Activated CD4-positive, alpha-beta T cell treated with anti-CD3 and anti-CD28 coated beads for 4 hours (primary cell): ENCODE measurements around the gene LST1.

Experiments
- DNase-seq, 2 donors: peaks; one replicate each; pipeline ENCODE4 v3.0.0-alpha.2; 2020

LST1 gene

DNA sequence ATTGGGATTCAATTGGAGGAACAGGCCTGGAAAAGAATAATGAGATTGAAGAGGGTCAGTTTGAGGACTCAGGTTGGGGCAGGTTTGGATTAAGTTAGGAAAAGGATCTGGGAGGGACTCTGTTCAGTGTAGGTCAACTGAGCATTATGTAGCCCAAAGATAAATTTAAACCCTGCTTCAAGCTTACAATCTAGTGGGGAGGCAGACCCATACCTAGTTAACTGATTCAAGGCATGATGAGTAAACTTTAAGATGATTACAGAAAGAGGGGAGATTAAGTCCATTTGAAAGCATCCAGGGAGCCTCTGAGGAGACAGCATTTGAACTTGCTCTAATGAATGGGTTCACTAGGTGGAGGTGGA, 25.4 kb upstream of the LST1 start:
- no peak for DNase-seq

DNA sequence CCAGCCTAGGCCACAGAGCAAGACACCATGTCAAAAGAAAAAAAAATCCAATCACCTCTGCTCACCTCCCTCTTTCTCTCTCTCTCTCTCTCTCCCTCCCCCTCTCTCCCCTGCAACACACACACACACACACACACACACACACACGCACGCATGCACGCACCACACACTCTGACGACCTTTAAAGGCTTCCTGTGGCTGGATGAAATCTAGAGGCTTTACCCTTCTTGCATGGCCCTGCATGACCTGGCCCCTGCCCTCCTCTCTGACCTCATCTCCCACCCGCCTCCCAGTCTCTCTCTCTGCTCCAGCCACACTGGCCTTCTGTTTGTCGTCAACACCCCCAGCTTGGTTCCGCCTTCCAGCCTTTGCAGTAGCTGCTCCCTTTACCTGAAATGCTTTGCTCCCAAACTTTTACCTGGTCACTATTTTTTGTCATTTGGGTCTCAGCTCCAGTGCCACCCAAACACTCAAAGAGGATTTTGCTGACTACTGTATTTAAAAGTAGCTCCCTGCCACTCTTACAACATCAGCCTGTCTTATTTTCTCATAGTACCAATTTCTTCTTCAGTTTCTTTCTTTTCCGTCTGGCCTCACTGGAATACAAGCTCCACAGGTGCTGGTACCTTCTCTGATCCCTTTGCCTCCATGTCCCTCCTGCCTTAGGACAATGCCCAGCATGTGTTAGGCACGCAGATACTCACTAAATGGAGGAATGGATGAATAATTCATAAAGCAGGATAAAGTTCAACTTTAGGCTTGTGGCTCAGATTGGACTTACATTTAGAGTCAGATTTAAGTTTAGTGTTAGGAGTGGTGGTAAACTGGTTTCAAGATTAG, 18.3 kb upstream of the LST1 start:
- no peak for DNase-seq

- DNase-seq = peak; percentile 68 to 71
These were observed 17.5 kb upstream of the LST1 start for GRCh38 chr6:31568537-31568961.

DNA sequence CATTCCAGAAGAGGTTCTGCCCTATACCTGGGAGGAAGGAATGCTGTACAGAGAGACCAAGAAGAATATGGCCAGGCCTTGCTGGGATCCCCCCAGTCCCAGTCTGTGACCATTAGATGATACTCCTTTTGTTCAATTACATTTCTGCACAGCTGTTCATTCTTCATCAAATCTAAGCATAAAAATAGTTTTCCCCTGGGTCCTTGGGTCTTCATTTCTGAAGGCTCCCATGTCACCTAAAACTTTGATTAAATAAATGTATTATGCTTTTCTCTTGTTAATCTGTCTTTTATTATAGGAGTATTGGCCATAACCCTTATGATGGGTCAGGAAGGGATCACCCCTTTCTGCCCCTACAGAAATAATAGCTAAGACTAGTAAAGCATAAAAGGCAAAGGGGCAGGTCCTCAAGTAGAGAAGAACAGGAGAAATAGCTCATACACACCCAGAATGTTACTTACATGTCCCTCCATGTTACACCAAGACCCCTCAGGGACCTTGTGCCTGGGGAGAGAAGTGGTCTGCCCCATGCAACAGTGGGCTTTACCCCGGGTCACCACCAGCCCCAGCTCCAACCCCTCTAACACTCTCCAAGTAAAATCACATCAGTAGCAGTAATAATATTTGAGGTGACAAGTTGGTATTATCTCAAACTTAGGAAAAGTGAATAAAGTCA, 16.1 kb upstream of the LST1 start:
- no peak for DNase-seq

DNA sequence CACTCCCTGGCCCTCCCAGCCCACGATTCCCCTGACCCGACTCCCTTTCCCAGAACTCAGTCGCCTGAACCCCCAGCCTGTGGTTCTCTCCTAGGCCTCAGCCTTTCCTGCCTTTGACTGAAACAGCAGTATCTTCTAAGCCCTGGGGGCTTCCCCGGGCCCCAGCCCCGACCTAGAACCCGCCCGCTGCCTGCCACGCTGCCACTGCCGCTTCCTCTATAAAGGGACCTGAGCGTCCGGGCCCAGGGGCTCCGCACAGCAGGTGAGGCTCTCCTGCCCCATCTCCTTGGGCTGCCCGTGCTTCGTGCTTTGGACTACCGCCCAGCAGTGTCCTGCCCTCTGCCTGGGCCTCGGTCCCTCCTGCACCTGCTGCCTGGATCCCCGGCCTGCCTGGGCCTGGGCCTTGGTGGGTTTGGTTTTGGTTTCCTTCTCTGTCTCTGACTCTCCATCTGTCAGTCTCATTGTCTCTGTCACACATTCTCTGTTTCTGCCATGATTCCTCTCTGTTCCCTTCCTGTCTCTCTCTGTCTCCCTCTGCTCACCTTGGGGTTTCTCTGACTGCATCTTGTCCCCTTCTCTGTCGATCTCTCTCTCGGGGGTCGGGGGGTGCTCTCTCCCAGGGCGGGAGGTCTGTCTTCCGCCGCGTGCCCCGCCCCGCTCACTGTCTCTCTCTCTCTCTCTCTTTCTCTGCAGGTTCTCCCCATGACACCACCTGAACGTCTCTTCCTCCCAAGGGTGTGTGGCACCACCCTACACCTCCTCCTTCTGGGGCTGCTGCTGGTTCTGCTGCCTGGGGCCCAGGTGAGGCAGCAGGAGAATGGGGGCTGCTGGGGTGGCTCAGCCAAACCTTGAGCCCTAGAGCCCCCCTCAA, 13.8 kb upstream of the LST1 start, which contains the start of gene LTA:
TSS of gene LTA (plus strand) at position 249 of the 871 bp plus-strand sequence. CDS start at position 703, 454 bp downstream.
- DNase-seq = peak; percentile 69 to 82

DNA sequence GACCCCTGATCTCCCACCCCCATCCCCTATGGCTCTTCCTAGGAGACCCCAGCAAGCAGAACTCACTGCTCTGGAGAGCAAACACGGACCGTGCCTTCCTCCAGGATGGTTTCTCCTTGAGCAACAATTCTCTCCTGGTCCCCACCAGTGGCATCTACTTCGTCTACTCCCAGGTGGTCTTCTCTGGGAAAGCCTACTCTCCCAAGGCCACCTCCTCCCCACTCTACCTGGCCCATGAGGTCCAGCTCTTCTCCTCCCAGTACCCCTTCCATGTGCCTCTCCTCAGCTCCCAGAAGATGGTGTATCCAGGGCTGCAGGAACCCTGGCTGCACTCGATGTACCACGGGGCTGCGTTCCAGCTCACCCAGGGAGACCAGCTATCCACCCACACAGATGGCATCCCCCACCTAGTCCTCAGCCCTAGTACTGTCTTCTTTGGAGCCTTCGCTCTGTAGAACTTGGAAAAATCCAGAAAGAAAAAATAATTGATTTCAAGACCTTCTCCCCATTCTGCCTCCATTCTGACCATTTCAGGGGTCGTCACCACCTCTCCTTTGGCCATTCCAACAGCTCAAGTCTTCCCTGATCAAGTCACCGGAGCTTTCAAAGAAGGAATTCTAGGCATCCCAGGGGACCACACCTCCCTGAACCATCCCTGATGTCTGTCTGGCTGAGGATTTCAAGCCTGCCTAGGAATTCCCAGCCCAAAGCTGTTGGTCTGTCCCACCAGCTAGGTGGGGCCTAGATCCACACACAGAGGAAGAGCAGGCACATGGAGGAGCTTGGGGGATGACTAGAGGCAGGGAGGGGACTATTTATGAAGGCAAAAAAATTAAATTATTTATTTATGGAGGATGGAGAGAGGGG, 12.6 kb upstream of the LST1 start:
- no peak for DNase-seq

GRCh38 chr6:31574106-31575061, 11.7 kb upstream of the LST1 start:
- peak in 1 of 2 donors; percentile 43 for DNase-seq

GRCh38 chr6:31575335-31575901, 10.7 kb upstream of the LST1 start, which contains the start of gene TNF:
Gene TNF, plus strand, starts transcription at chr6:31575565. Its CDS starts 177 bp downstream, at chr6:31575742.
- peak; percentile 87 to 89 for DNase-seq

DNA sequence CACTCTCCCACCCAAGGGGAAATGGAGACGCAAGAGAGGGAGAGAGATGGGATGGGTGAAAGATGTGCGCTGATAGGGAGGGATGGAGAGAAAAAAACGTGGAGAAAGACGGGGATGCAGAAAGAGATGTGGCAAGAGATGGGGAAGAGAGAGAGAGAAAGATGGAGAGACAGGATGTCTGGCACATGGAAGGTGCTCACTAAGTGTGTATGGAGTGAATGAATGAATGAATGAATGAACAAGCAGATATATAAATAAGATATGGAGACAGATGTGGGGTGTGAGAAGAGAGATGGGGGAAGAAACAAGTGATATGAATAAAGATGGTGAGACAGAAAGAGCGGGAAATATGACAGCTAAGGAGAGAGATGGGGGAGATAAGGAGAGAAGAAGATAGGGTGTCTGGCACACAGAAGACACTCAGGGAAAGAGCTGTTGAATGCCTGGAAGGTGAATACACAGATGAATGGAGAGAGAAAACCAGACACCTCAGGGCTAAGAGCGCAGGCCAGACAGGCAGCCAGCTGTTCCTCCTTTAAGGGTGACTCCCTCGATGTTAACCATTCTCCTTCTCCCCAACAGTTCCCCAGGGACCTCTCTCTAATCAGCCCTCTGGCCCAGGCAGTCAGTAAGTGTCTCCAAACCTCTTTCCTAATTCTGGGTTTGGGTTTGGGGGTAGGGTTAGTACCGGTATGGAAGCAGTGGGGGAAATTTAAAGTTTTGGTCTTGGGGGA, 10.0 kb upstream of the LST1 start:
- no peak for DNase-seq

- peak; percentile 36 to 55 for DNase-seq
These were observed 9.0 kb upstream of the LST1 start for GRCh38 chr6:31576897-31577578.

GRCh38 chr6:31577579-31577966, 8.5 kb upstream of the LST1 start:
- DNase-seq = no peak

GRCh38 chr6:31578184-31579118, 7.6 kb upstream of the LST1 start:
- peak in 1 of 2 donors; percentile 45 for DNase-seq

- peak in 1 of 2 donors; percentile 44 for DNase-seq
These were observed 7.0 kb upstream of the LST1 start for GRCh38 chr6:31579119-31579505.

- peak in 1 of 2 donors; percentile 53 for DNase-seq
These were observed 6.3 kb upstream of the LST1 start for GRCh38 chr6:31579546-31580437.

GRCh38 chr6:31580438-31580740, 5.7 kb upstream of the LST1 start:
- DNase-seq = peak in 1 of 2 donors; percentile 30

DNA sequence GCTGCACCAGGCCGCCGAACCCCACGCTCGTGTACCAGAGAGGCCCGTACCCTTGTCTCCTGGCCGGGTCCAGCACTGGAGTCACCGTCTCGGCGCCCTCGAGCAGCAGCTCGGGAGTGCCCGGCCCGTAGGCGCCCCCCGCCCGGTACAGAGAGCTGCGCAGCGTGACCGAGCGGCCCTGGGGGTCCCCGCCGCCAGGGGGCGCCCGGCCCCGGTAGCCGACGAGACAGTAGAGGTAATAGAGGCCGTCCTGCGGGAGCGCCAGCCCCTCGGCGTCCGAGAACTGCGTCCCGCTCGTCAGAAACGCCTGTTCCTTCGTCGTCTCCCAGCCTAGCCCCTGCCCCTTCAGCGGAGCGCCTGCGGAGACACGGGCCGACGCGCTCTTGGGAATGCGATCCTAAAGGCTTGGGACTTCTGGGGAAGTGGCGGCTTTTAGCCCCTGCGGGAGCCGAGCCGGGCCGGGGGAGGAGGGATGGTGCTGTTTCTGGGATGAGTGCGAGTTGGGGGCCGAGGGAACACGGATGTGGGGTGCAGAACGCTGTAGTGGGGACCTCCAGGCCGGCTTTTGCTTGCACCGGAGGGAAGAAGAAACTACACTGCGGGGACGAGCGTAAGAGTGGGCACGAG, 5.2 kb upstream of the LST1 start:
- DNase-seq = peak; percentile 86 to 89
